H1 (cell line): ENCODE measurements around the gene TEDC1. TPM values are rescaled to one million over a fixed set of nuclear protein-coding genes. Genes with fewer than 3 reads are reported as not detected.
A peak's percentile ranks its signal among the peaks of the same experiment; 100 is the strongest.

Experiments
- BRCA1 ChIP-seq: IDR thresholded peaks from 2 replicates; pipeline ENCODE4 v1.6.1; 2012; ENCODE audit warnings: low read depth, low read length, improper control_type of control experiment
- CEBPB ChIP-seq: IDR thresholded peaks from 2 replicates; pipeline ENCODE4 v1.6.1; 2012; ENCODE audit warnings: low read depth, low read length
- CHD7 ChIP-seq: fragments of 300-600 bp; sonication (generic); IDR thresholded peaks from 2 replicates; pipeline ENCODE4 v1.7.1; 2012; ENCODE audit warnings: low read length, moderate library complexity, mild to moderate bottlenecking, inconsistent platforms; ENCODE audit not compliant: insufficient replicate concordance
- CTBP2 ChIP-seq: IDR thresholded peaks from 2 replicates; pipeline ENCODE4 v1.7.0; 2011; ENCODE audit warnings: borderline replicate concordance, mild to moderate bottlenecking, moderate library complexity, mixed read lengths, low read length; ENCODE audit not compliant: insufficient read depth, insufficient read length
- EGR1 ChIP-seq: IDR thresholded peaks from 2 replicates; pipeline ENCODE4 v1.6.1; 2011; ENCODE audit warnings: low read depth, low read length, borderline replicate concordance
- PHF8 ChIP-seq: fragments of 200-600 bp; sonication (generic); conservative IDR thresholded peaks from 2 replicates; pipeline ENCODE4 v1.7.1; 2012; ENCODE audit warnings: low read depth, mild to moderate bottlenecking, inconsistent platforms, low read length, moderate library complexity
- SIRT6 ChIP-seq: IDR thresholded peaks from one replicate; pipeline ENCODE4 v1.7.1; 2012; ENCODE audit warnings: low read length, inconsistent platforms
- SUZ12 ChIP-seq: fragments of 200-600 bp; sonication (generic); IDR thresholded peaks from 2 replicates; pipeline ENCODE4 v1.6.1; 2012; ENCODE audit warnings: mild to moderate bottlenecking, inconsistent platforms, low read length, moderate library complexity, mixed read lengths
- TAF1 ChIP-seq: IDR thresholded peaks from 2 replicates; pipeline ENCODE4 v1.6.1; 2011; ENCODE audit warnings: mild to moderate bottlenecking, low read depth, low read length
- YY1 ChIP-seq: IDR thresholded peaks from 2 replicates; pipeline ENCODE4 v1.6.1; 2011; ENCODE audit warnings: low read depth, mild to moderate bottlenecking, low read length
- ZNF274 ChIP-seq: IDR thresholded peaks from 2 replicates; pipeline ENCODE4 v1.7.0; 2012; ENCODE audit warnings: low read length, borderline replicate concordance; ENCODE audit errors: extremely low read depth
- polyA plus RNA-seq, 7 experiments: library from polyadenylated mRNA; depleted of rRNA in 3 of 7; stranded (reverse) in 5 of 7; unstranded in 2 of 7; fragments of >200 nt in 5 of 7; fragments of 200-250 nt in 2 of 7; gene quantifications; 1 replicate in 5 of 7; 2 replicates in 1 of 7; 4 replicates in 1 of 7; pipeline versions ENCODE4 v1.2.1 to v1.2.3, GENCODE V29; 2011 to 2013; ENCODE audit warnings: missing spikeins in 2 of 7, mixed read lengths in 2 of 7
- total RNA-seq: library from RNA; stranded (reverse); fragmentation: NEBNext Ultra II Directional; extraction: Animal tissue kit (Norgen Biotek cat#: 25700); gene quantifications from 2 replicates; pipeline ENCODE4 v1.2.1, GENCODE V29; 2021

The TEDC1 gene
- total and polyA plus RNA-seq, 2 of the 8 experiments (the other 6 are each of a cell fraction or from before 2014, with no cell fraction given) = 5.6 to 14.8 TPM

- TF ChIP-seq CHD7 = no peak
- no peak for TF ChIP-seq EGR1
- no peak for TF ChIP-seq ZNF274
- no peak for TF ChIP-seq CTBP2
- TF ChIP-seq BRCA1 = no peak
- TF ChIP-seq CEBPB = no peak
- TF ChIP-seq TAF1 = peak; percentile 25; the same call in 1 of the 2 replicates
- no peak for TF ChIP-seq YY1
- no peak for TF ChIP-seq SIRT6
- no peak for TF ChIP-seq PHF8
- TF ChIP-seq SUZ12 = no peak
Measured at GRCh38 chr14:105527826-105528585, 37.0 kb downstream of the TEDC1 start (continued).
